Measurements from ENCODE around the gene GATB.

GRCh38 chr4:151809716-151810115, 48.9 kb upstream of the GATB start:
- TF ChIP-seq, protein P1, sequence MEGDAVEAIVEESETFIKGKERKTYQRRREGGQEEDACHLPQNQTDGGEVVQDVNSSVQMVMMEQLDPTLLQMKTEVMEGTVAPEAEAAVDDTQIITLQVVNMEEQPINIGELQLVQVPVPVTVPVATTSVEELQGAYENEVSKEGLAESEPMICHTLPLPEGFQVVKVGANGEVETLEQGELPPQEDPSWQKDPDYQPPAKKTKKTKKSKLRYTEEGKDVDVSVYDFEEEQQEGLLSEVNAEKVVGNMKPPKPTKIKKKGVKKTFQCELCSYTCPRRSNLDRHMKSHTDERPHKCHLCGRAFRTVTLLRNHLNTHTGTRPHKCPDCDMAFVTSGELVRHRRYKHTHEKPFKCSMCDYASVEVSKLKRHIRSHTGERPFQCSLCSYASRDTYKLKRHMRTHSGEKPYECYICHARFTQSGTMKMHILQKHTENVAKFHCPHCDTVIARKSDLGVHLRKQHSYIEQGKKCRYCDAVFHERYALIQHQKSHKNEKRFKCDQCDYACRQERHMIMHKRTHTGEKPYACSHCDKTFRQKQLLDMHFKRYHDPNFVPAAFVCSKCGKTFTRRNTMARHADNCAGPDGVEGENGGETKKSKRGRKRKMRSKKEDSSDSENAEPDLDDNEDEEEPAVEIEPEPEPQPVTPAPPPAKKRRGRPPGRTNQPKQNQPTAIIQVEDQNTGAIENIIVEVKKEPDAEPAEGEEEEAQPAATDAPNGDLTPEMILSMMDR (IDR thresholded peaks at IDR 0.05) = no peak
- TF ChIP-seq POLR2A (IDR thresholded peaks at IDR 0.05) = no peak

Measured in adrenal gland (tissue), 5 donors.